Suppressor macrophage treated with lipopolysaccharide for 4 hours (primary cell): Measurements from ENCODE around the gene PPWD1.

Experiments
- DNase-seq: peaks from one replicate; pipeline ENCODE4 v3.0.0-alpha.2; 2020

The PPWD1 gene

DNA sequence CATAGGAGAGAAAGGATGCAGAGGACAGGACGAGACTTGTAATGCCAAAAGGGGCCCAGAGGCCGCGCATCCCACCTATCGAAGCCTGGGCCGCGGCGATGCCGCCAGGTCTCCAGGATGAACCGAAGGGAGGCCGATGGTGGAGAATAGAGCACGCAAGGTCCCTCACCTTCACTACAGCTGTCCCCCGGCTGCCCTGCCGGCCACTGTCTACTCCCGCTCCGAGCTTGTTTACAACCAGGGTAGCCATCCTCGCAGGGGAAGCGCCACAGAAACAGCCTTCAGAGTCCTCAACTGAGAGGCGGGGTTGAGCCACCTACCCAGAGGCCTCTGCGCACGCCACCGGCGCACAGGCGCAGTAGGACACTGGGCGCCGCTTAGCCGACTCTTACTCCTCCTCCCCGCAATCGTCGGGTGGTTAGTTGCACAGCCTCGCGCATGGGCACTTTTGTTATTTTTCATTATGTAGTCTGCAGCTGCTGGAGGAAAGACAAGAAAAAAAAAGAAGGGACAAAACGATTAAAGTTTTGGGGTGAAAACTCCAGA is 61.0 kb downstream of the PPWD1 start, which contains the start of gene TRIM23:
Gene TRIM23 (minus strand): TSS at position 309 of the 546 bp plus-strand sequence. CDS start 59 bp downstream, at position 250.
- DNase-seq = peak; percentile 95

DNA sequence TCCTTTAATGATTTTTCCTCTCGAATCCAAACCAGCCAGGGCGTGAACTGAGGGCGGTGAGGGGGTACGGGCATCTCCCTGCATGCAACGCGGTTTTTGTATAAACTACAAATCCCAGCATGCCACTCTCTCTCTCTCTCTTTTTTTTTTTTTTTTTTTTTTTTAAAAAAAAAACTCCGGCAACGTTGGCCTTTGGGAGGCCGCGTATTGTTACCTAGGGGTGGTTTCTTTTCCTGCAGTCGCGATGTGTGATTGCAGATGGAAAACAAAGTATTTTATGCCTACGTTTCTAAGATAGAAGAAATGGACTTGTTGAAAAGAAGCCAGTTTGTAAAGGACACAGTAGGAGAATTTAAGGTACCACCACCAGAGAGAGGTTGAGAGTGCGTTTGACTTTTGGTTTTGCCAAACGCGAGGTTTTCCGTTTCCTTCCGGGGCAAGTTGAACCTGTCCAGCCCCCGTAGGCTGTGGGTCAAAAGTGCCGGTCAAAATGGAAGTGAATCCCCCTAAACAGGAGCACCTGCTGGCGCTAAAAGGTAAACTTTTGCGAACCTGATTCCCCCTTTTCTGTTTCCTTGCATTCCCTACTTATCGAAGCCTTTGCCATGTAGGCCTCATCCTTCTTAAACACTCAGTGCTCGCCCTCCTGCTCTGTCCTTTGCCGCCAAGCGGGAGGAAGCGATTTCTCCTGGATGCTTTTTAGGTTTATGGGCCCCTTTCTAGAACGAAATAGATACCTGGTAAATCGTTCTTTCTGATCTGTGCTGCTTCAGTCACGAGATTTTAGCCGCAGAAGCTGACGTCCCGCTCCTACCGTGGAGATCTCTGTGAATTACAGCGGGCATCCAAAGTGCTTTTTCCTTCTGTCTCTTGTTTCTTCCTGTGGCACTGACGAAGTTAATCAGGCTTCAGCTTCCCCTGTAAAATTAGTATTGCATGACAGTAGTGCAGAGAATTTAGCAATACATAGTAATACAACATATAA is 61.8 kb downstream of the PPWD1 start, which contains the start of the genes SHLD3 and TRAPPC13:
Gene SHLD3 (plus strand): TSS at position 457 of the 985 bp plus-strand sequence. CDS start 4,561 bp downstream, outside the sequence.
Gene TRAPPC13 (plus strand): TSS at position 457 of the 985 bp plus-strand sequence. CDS start 34 bp downstream, at position 491.
- peak; percentile 86 for DNase-seq

DNA sequence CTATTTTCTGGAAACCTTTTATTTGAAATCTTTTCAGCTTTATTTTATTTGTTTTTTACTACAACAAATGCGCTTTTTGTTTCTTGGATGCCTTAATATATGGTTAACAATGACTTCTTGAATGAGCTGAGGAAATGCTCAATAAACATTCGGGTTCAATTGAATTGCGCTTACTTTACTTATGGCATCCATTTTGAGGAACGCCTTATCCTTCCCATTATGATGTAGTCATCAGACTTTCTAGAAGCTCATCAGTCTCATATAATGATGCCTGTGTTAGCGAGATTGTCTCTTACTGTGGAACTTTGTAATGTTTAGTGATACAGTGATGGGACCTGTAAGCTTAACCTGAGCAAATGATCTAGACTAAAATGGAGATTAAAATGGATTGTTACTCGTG is 62.6 kb downstream of the PPWD1 start:
- DNase-seq = peak; percentile 6

DNA sequence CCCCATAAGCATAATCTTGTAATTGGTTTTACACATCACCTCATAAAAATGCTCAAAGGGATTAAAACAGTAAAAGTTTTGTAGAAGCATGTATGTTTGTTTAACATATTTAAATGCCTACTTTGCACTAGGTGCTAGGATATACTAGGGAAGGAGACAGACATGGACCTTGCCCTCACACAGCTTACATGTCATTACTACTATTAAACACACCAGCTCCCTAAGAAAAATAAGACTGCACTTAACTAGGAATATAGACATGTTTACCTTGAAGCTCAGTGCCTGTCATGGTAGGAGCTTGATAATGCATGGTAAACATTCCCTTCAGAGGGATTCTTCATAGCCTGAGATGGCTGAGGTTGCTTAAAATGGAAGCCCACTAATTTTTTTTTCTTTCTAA is 67.9 kb downstream of the PPWD1 start:
- DNase-seq = no peak
